Endothelial cell of umbilical vein (primary cell): ENCODE results near the gene LTBP1. TPM values are rescaled to one million over a fixed set of nuclear protein-coding genes. Genes with fewer than 3 reads are reported as not detected.

Experiments used
- BruUV-seq: library from RNA; stranded (reverse); fragments of 400-500 nt; replicated peaks from 2 replicates; lab custom pipeline; 2021; lab: Mats Ljungman, UMichigan
- CTCF ChIA-PET: fragments of 300-600, 350-600 bp; sonication (Branson Sonifier 250); formaldehyde crosslinking; loops from one replicate; lab custom pipeline; 2021; ENCODE audit warnings: antibody characterized with exemption, inconsistent platforms; lab: Charles Lee
- POLR2A ChIA-PET: fragments of 300-600, 350-600 bp; sonication (Branson Sonifier 250); formaldehyde crosslinking; loops from one replicate; lab custom pipeline; 2021; ENCODE audit warnings: antibody characterized with exemption, inconsistent platforms; lab: Charles Lee
- DNase-seq: peaks from one replicate; pipeline ENCODE4 v3.0.0-alpha.2; 2011; ENCODE audit warnings: low read depth, low spot score
- FAIRE-seq: peaks from 2 replicates; lab custom pipeline; 2011; peaks lifted over from hg19 to GRCh38; lab: Jason Lieb, UNC
- H2AFZ ChIP-seq: 2 replicates; pipeline ENCODE4 v1.6.0; 2012; ENCODE audit warnings: low read depth, low read length, control low read depth, inconsistent platforms
- H3K27ac ChIP-seq: 2 replicates; pipeline ENCODE4 v1.5.1; 2011; ENCODE audit warnings: low read depth, mild to moderate bottlenecking, control low read depth, low read length, moderate library complexity; ENCODE audit not compliant: insufficient read depth
- H3K27me3 ChIP-seq, 2 experiments: 2 replicates each; pipeline versions ENCODE4 v1.6.0 to v1.6.1; 2011; ENCODE audit warnings: low read length in 2 of 2, mixed read lengths in 1 of 2; ENCODE audit not compliant: control insufficient read depth in 2 of 2, insufficient read depth in 2 of 2
- H3K36me3 ChIP-seq, 2 experiments: 2 replicates in 1 of 2; 3 replicates in 1 of 2; pipeline ENCODE4 v1.5.1; 2011; ENCODE audit warnings: low read length in 2 of 2, mild to moderate bottlenecking in 1 of 2, moderate library complexity in 1 of 2; ENCODE audit not compliant: control insufficient read depth in 2 of 2, insufficient read depth in 2 of 2; ENCODE audit errors: extremely low read depth in 1 of 2
- H3K4me1 ChIP-seq: 3 replicates; pipeline ENCODE4 v1.5.1; 2011; ENCODE audit warnings: mild to moderate bottlenecking, low read length; ENCODE audit not compliant: control insufficient read depth, insufficient read depth; ENCODE audit errors: extremely low read depth
- H3K4me2 ChIP-seq: 2 replicates; pipeline ENCODE4 v1.6.1; 2011; ENCODE audit warnings: low read length, control low read depth, mixed read lengths; ENCODE audit not compliant: insufficient read depth
- H3K4me3 ChIP-seq, 3 experiments: fragments of 200-600 bp in 1 of 3; sonication (generic), shearing (Covaris generic) in 1 of 3; replicated peaks in 1 of 3; 2 replicates each; pipeline ENCODE4 v1.5.1; 2011 to 2016; ENCODE audit warnings: control low read depth in 3 of 3, low read length in 3 of 3, mild to moderate bottlenecking in 2 of 3, inconsistent platforms in 1 of 3, low read depth in 1 of 3, moderate library complexity in 1 of 3; ENCODE audit not compliant: insufficient read depth in 1 of 3
- H3K79me2 ChIP-seq: 2 replicates; pipeline ENCODE4 v1.6.0; 2012; ENCODE audit warnings: low read length, inconsistent platforms; ENCODE audit not compliant: control insufficient read depth, insufficient read depth
- H3K9ac ChIP-seq: replicated peaks from 2 replicates; pipeline ENCODE3; 2011; ENCODE audit warnings: low read length, control low read depth; ENCODE audit not compliant: insufficient read depth; ENCODE audit errors: extremely low read depth
- H3K9me1 ChIP-seq: replicated peaks from 3 replicates; pipeline ENCODE4 v1.6.0; 2011; ENCODE audit warnings: mild to moderate bottlenecking, low read length; ENCODE audit not compliant: control insufficient read depth, insufficient read depth; ENCODE audit errors: extremely low read depth
- H3K9me3 ChIP-seq: replicated peaks from 2 replicates; pipeline ENCODE4 v1.5.1; 2012; ENCODE audit warnings: low read length, inconsistent platforms; ENCODE audit not compliant: control insufficient read depth, insufficient read depth
- H4K20me1 ChIP-seq: replicated peaks from 2 replicates; pipeline ENCODE3; 2011; ENCODE audit warnings: mild to moderate bottlenecking, low read length; ENCODE audit not compliant: control insufficient read depth, insufficient read depth; ENCODE audit errors: extremely low read depth
- CTCF ChIP-seq, 2 donors: IDR thresholded peaks; 1 replicate in 1 of 2; 2 replicates in 1 of 2; pipeline ENCODE4 v1.5.1; 2011; ENCODE audit warnings: low read length in 2 of 2, mild to moderate bottlenecking in 2 of 2, moderate library complexity in 2 of 2, control low read depth in 1 of 2, inconsistent platforms in 1 of 2, low read depth in 1 of 2; ENCODE audit not compliant: insufficient read depth in 1 of 2; ENCODE audit errors: extremely low read depth in 1 of 2
- EZH2 ChIP-seq: IDR thresholded peaks from 2 replicates; pipeline ENCODE4 v1.6.1; 2012; ENCODE audit warnings: borderline replicate concordance, low read depth, mild to moderate bottlenecking, moderate library complexity, low read length, inconsistent platforms; ENCODE audit not compliant: severe bottlenecking
- FOS ChIP-seq: IDR thresholded peaks from 2 replicates; pipeline ENCODE4 v1.6.1; 2011; ENCODE audit warnings: mild to moderate bottlenecking, low read length, moderate library complexity, borderline replicate concordance; ENCODE audit not compliant: insufficient read depth
- GATA2 ChIP-seq: IDR thresholded peaks from 2 replicates; pipeline ENCODE4 v1.7.0; 2011; ENCODE audit warnings: low read depth, mild to moderate bottlenecking, moderate library complexity, mixed read lengths, low read length; ENCODE audit not compliant: insufficient read length, insufficient read depth
- JUN ChIP-seq: IDR thresholded peaks from 2 replicates; pipeline ENCODE4 v1.6.1; 2011; ENCODE audit warnings: borderline replicate concordance, low read depth; ENCODE audit not compliant: insufficient read length, insufficient read depth
- MAX ChIP-seq: IDR thresholded peaks from 2 replicates; pipeline ENCODE4 v1.6.1; 2011; ENCODE audit not compliant: insufficient read depth, insufficient read length
- MYC ChIP-seq: IDR thresholded peaks from one replicate; pipeline ENCODE4 v1.6.1; 2011; ENCODE audit warnings: mild to moderate bottlenecking, low read depth, low read length
- POLR2A ChIP-seq: IDR thresholded peaks from 2 replicates; pipeline ENCODE4 v1.6.1; 2012; ENCODE audit warnings: low read depth, mild to moderate bottlenecking, control low read depth, low read length
- POLR2AphosphoS5 ChIP-seq: IDR thresholded peaks from 2 replicates; pipeline ENCODE4 v1.6.1; 2012; ENCODE audit warnings: low read depth, mild to moderate bottlenecking, control low read depth, low read length, moderate library complexity; ENCODE audit not compliant: insufficient read depth
- dilution Hi-C: fragments of 300-500 bp; cut with MboI; formaldehyde crosslinking; loops from one replicate; pipeline ENCODE4 v1.15.0; 2019; ENCODE audit warnings: low sequenced_read_pairs; ENCODE audit not compliant: extremely low pct_ligation_motif_present
- intact Hi-C: fragments of 100-400 bp; cut with micrococcal nuclease; formaldehyde crosslinking; loops from one replicate; pipeline ENCODE4 v1.10.0; 2022
- polyA plus RNA-seq, 4 experiments: library from polyadenylated mRNA; depleted of rRNA in 3 of 4; stranded (reverse) in 3 of 4; unstranded in 1 of 4; fragments of >200 nt; gene quantifications; 2 replicates each; pipeline versions ENCODE4 v1.2.1 to v1.2.3, GENCODE V29; 2011 to 2012; ENCODE audit warnings: missing spikeins in 1 of 4
- total RNA-seq: library from RNA; stranded (reverse); gene quantifications from 2 replicates; pipeline ENCODE4 v1.2.3, GENCODE V29; 2021

LTBP1 gene
- total and polyA plus RNA-seq, 2 donors (not counting 3 experiments of a cell fraction or from before 2014, with no cell fraction given) = 57.4 to 68.2 TPM

GRCh38 chr2:33141476-33141875, 194.7 kb downstream of the LTBP1 start:
- POLR2A ChIA-PET = no interaction called here
- TF ChIP-seq POLR2AphosphoS5 (no peak), MAX (no peak), CTCF (IDR thresholded peaks at IDR 0.05; ENCODE audit: extremely low read depth in 1 of 2, insufficient read depth in 1 of 2, low read depth in 1 of 2, low read length in 2 of 2) (no peak), FOS (no peak), MYC (no peak), POLR2A (no peak), EZH2 (no peak), JUN (no peak), GATA2 (no peak)
- Histone ChIP-seq H3K4me3 (no peak overlapping the region), H3K4me2 (no peak overlapping the region), H3K27ac (no peak overlapping the region), H3K9me3 (no peaks in the 10 kb centered on the region), H2AFZ (no peak overlapping the region), H3K79me2 (no peaks in the 10 kb centered on the region), H3K9ac (no peak overlapping the region), H3K36me3 (no peaks in the 10 kb centered on the region), H3K27me3 (no peaks in the 10 kb centered on the region), H3K4me1 (peaks cover 5% of the 10 kb centered on the region), H3K9me1 (no peaks in the 10 kb centered on the region), H4K20me1 (no peaks in the 10 kb centered on the region)
- BruUV-seq = no TSS peak
- FAIRE-seq = no peak
- no peak for DNase-seq
- CTCF ChIA-PET = no interaction called here
- intact Hi-C loops (no loop called here), dilution Hi-C loops (no loop called here)
